Pancreas (tissue), 10 donors: ENCODE data around the gene CLCN2. TPM values are rescaled to one million over a fixed set of nuclear protein-coding genes. Genes with fewer than 3 reads are reported as not detected.

Experiments
- ATAC-seq, 4 donors: fragments of 200-7000 bp; cut with Tn5 transposase; one replicate each; pipeline versions ENCODE4 v1.8.0 to v1.9.1; 2020; ENCODE audit warnings: mild to moderate bottlenecking in 4 of 4, moderate library complexity in 4 of 4
- DNase-seq, 6 donors: peaks; one replicate each; pipeline ENCODE4 v3.0.0-alpha.2; 2020
- FAIRE-seq: peaks from 2 replicates; lab custom pipeline; 2012; peaks lifted over from hg19 to GRCh38; lab: Jason Lieb, UNC
- H3K27ac ChIP-seq, 4 donors: fragments of 200-600 bp; sonication (generic); 1 replicate in 3 of 4; 2 replicates in 1 of 4; pipeline versions ENCODE4 v1.5.0 to v1.8.0; 2020
- H3K27me3 ChIP-seq, 4 donors: fragments of 200-600 bp; one replicate each; pipeline ENCODE4 v1.8.0; 2021
- H3K36me3 ChIP-seq, 3 donors: fragments of 200-600 bp; sonication (generic) in 1 of 3; one replicate each; pipeline versions ENCODE4 v1.5.0 to v1.8.0; 2020 to 2021
- H3K4me1 ChIP-seq, 3 donors: fragments of 200-600 bp; one replicate each; pipeline ENCODE4 v1.8.0; 2021
- H3K4me3 ChIP-seq, 4 donors: fragments of 200-600 bp; sonication (generic) in 2 of 4; one replicate each; pipeline versions ENCODE4 v1.5.0 to v1.8.0; 2020 to 2021
- H3K9me3 ChIP-seq, 4 donors: fragments of 200-600 bp; one replicate each; pipeline ENCODE4 v1.8.0; 2021
- CTCF ChIP-seq, 4 donors: fragments of 200-600 bp; sonication (generic) in 3 of 4; IDR thresholded peaks; one replicate each; pipeline versions ENCODE4 v1.5.0 to v1.8.0; 2021; ENCODE audit warnings: antibody characterized with exemption in 4 of 4
- WGBS, 2 donors: extraction: QIAGEN DNeasy Blood & Tissue Kit; methylation state at CpG; one replicate each; pipeline ENCODE4 v1.1.7; 2013; 5-methylcytosine and 5-hydroxymethylcytosine counted together
- intact Hi-C, 3 donors: fragments of 100-400 bp; cut with DNase I; formaldehyde crosslinking; loops; one replicate each; pipeline versions ENCODE4 v1.11.1 to v1.14.2; 2022
- polyA plus RNA-seq, 2 donors: library from polyadenylated mRNA; stranded (reverse); fragments of 200-250 nt; gene quantifications; one replicate each; pipeline ENCODE4 v1.2.3, GENCODE V29; 2013
- total RNA-seq, 6 donors: library from RNA; stranded (reverse); fragmentation: NEBNext Ultra II Directional in 4 of 6; extraction: Animal tissue kit (Norgen Biotek cat#: 25700) in 4 of 6; gene quantifications; one replicate each; pipeline versions ENCODE4 v1.2.1 to v1.2.4, GENCODE V29; 2021 to 2023
- donor health status: healthy with polysubstance abuse.
- donor health status: DM: no; HTN: no; CAD: no; lungs with moderate emphysema.
- donor health status: DM: no; HTN: no; CAD: no.
- donor health status: control.
- donor health status: control.
- donor health status: Bipolar disorder and iron deficiency.
- donor health status: DM: yes; HTN: yes; CAD: no.
- donor health status: DM: no; HTN: no; CAD: no.
- donor health status: DM: no; HTN: no; CAD: no.
- donor health status: DM: yes; HTN: yes; CAD: no.

Gene CLCN2
- total and polyA plus RNA-seq, 8 donors, result 4.9 to 25.5 (median 7.9) TPM

DNA sequence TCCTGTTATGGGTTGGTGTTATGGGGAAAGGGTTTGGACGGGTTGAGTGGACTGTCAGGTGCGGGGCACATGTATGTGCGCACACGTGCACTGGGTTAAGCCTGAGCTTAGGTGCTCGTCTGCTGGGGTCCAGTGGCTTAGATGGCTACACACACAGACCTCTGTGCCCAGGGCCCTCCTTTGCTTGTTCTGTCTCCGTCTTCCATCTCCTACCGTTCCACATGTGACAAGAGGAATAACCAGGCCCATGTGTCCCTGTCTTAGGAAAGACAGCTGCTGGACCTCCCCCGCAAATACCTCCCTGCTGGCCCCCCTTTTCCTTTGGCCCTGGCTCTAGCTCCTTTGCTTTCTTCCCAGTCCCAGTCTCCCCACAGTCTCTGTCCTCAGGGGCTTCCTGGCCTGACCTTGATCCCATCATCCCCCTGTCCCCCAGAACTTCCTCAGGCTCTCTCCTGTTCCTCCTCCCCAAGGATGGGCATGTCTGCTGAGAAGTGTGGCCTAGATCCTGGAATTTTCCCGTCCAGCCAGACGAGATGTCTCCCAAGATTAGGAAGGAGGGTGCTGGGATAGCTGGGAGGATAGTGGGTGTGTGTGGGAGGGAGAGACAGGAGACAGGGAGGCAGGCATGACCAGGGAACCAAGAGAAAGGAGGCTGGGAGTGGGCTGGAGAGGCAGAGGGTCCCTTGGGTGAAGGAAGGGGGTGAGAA lies 17.4 kb upstream of the CLCN2 start:
- Histone ChIP-seq H3K9me3 (no peaks in the 10 kb centered on the region), H3K27me3 (no peaks in the 10 kb centered on the region), H3K27ac (peak overlapping the region in 2 of 4 donors; percentile 57 to 80), H3K4me3 (no peak overlapping the region), H3K4me1 (peaks cover 7 to 15% (median 10%) of the 10 kb centered on the region in 3 donors), H3K36me3 (no peaks in the 10 kb centered on the region)
- TF ChIP-seq CTCF (IDR thresholded peaks at IDR 0.05), result no peak
- intact Hi-C loops, result loop anchor here in 1 of 3 donors (5.0 kb wide), 1 partner anchor 158 kb away; no protein-coding TSS in a partner anchor
- FAIRE-seq (no peak), DNase-seq (peak in 2 of 6 donors; percentile 22 to 51), ATAC-seq (no peak)
- WGBS, 2 donors, result 86 to 87% methylated on average over 10 of the region's 10 CpGs

DNA sequence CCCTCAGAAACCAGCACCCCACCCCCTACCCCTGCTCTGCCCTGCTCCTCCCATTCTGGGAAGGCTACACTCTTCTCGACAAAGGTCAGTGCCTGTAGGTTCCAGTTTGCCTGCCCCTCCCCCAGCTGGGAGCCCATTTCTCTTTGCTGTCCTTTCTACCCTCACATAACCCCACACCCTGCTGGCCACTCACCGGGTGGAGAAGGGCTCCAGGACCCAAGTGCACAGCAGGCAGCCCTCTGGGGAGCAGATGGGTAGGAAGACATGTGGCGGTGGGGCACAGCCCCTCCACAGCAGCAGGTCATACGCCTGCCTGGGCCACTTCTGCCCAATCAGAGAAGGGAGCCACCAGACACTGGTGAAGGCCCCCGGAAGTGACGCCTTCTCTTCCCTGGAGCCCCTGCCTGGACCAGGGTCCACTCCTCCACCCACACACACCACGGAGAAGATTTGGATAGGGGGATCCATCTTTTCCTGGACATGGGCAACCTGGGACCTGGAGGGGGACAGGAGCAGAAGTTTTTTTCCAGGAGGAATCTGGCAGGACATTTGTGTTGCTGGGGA lies 16.6 kb upstream of the CLCN2 start, which contains the start of gene THPO:
THPO (minus strand) TSS at position 326 of the 564 bp plus-strand sequence. CDS start 1,948 bp downstream, outside the sequence.
- intact Hi-C loops, result loop anchor here in 1 of 3 donors (5.0 kb wide), 1 partner anchor 159 kb away; no protein-coding TSS in a partner anchor
- H3K4me3 ChIP-seq, result no peak within 1 kb of the TSS
- no peak for FAIRE-seq
- TF ChIP-seq CTCF (IDR thresholded peaks at IDR 0.05), result no peak
- ATAC-seq, result peak; percentile 36 to 87 (median 78)
- peak in 5 of 6 donors; percentile 69 to 86 (median 80) for DNase-seq
- no peaks in the 10 kb centered on the region for H3K36me3 ChIP-seq
- H3K27me3 ChIP-seq, result no peaks in the 10 kb centered on the region
- 70% methylated on average over 7 of the region's 7 CpGs for WGBS, 2 donors
- peaks cover 7 to 15% (median 10%) of the 10 kb centered on the region in 3 donors for H3K4me1 ChIP-seq
- peak within 1 kb of the TSS in 2 of 4 donors; percentile 57 to 80 for H3K27ac ChIP-seq
- H3K9me3 ChIP-seq, result no peaks in the 10 kb centered on the region

DNA sequence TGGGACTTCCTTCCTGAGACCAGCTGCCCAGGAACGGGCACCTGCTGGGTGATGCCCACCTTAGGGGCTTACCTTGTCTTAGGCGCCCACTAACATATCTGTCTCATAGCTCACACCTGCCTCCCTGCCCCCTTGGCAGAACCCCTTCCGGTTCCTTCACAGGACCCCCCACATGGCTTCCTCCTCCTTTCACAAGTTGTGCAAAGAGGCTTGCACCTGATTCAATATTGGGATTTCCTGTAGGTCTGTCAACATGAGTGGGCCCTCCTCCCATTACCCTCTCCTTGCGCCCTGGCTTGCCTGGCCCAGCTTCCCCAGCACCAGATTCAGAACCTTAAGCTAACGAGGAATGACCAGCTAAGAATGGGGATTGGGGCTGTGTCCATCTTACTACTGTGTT lies 16.0 kb upstream of the CLCN2 start:
- WGBS, 2 donors, result 61 to 62% methylated on average over 5 of the region's 5 CpGs
- Histone ChIP-seq H3K27ac (peak overlapping the region in 2 of 4 donors; percentile 57 to 80), H3K36me3 (no peaks in the 10 kb centered on the region), H3K9me3 (no peaks in the 10 kb centered on the region), H3K27me3 (no peaks in the 10 kb centered on the region), H3K4me1 (peaks cover 7 to 15% (median 10%) of the 10 kb centered on the region in 3 donors), H3K4me3 (no peak overlapping the region)
- ATAC-seq (peak in 3 of 4 donors; percentile 15 to 31 (median 24)), FAIRE-seq (no peak), DNase-seq (peak in 3 of 6 donors; percentile 23 to 40 (median 34))
- intact Hi-C loops, result loop anchor here in 1 of 3 donors (5.0 kb wide), 1 partner anchor 160 kb away; no protein-coding TSS in a partner anchor
- no peak for TF ChIP-seq CTCF (IDR thresholded peaks at IDR 0.05)

DNA sequence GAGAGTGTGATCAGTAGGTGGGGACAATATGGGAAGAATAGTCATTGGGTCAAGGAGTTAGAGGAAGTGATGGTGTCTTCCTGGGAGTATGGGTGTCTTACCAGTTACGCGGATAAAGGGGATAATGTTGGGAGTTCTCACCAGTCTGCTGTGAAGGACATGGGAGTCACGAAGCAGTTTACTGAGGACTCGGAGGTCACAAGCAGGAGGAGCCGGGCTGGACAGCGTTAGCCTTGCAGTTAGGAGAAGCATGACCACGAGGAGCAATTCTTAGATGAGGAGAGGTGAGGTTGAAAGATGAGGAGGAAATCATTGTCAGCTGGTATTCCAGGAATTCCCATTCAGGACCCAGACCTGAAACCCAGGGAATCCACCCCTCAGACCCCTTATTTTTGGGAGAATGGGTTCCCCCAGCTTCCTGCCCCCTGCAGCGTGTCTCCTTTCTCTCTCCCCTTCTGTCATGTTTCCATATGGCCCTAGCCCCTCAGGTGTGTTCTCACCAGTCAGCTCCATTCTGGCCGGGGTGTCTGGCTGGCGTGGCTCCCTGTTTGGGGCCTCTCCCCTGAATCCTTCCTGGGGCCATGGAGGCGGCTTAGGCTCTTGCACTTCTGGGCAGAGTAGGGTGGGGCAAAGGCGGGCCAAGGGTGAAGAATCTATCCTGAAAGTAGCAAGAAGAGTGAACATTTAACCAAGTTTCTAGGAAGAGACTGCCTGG lies 14.5 kb upstream of the CLCN2 start:
- Histone ChIP-seq H3K27ac (no peak overlapping the region), H3K4me3 (no peak overlapping the region), H3K36me3 (no peaks in the 10 kb centered on the region), H3K9me3 (no peaks in the 10 kb centered on the region), H3K4me1 (peaks cover 11 to 20% (median 17%) of the 10 kb centered on the region in 3 donors), H3K27me3 (no peaks in the 10 kb centered on the region)
- no peak for TF ChIP-seq CTCF (IDR thresholded peaks at IDR 0.05)
- 87 to 96% methylated on average over 12 of the region's 12 CpGs for WGBS, 2 donors
- DNase-seq (peak in 1 of 6 donors; percentile 53), FAIRE-seq (no peak), ATAC-seq (no peak)
- intact Hi-C loops, result loop anchor here in 1 of 3 donors (5.0 kb wide), 1 partner anchor 161 kb away; no protein-coding TSS in a partner anchor
